Left ventricle myocardium inferior (tissue), 1 donor: ENCODE results near the gene FNDC7. TPM values are rescaled to one million over a fixed set of nuclear protein-coding genes. Genes with fewer than 3 reads are reported as not detected.
"Not testable (repeated sequence)": the region's sequence is repeated elsewhere in the genome, so short reads cannot be mapped to it uniquely, and the experiment has no call there.

Experiments
- DNase-seq: peaks from one replicate; pipeline ENCODE4 v3.0.0-alpha.2; 2020
- H3K27ac ChIP-seq: fragments of 200-600 bp; replicated peaks from 2 replicates; pipeline ENCODE4 v1.8.0; 2021
- H3K27me3 ChIP-seq: fragments of 200-600 bp; 2 replicates; pipeline ENCODE4 v1.8.0; 2021; ENCODE audit warnings: low read depth
- H3K36me3 ChIP-seq: fragments of 200-600 bp; 2 replicates; pipeline ENCODE4 v1.8.0; 2021
- H3K4me1 ChIP-seq: fragments of 200-600 bp; 2 replicates; pipeline ENCODE4 v1.8.0; 2021
- H3K4me3 ChIP-seq: fragments of 200-600 bp; 2 replicates; pipeline ENCODE4 v1.8.0; 2021; ENCODE audit warnings: mild to moderate bottlenecking, moderate library complexity
- H3K9me3 ChIP-seq: fragments of 200-600 bp; replicated peaks from 2 replicates; pipeline ENCODE4 v1.8.0; 2021
- CTCF ChIP-seq: fragments of 200-600 bp; IDR thresholded peaks from 2 replicates; pipeline ENCODE4 v1.8.0; 2021; ENCODE audit warnings: antibody characterized with exemption, mild to moderate bottlenecking, borderline replicate concordance
- intact Hi-C: fragments of 100-400 bp; cut with micrococcal nuclease; formaldehyde crosslinking; loops from one replicate; pipeline ENCODE4 v1.11.0; 2022
- long read RNA-seq: library from polyadenylated mRNA; unstranded; transcript quantifications from one replicate; pipeline ENCODE4 v2.0.0, GENCODE V29; 2021
- total RNA-seq: library from RNA; stranded (reverse); fragmentation: NEBNext Ultra II Directional; extraction: Animal tissue kit (Norgen Biotek cat#: 25700); gene quantifications from one replicate; pipeline ENCODE4 v1.2.1, GENCODE V29; 2021
- donor health status: DM: no; HTN: yes; CAD: no; lungs with severe emphysema.

Gene FNDC7
- total RNA-seq, result not detected
- long read RNA-seq, result 0 reads

- Histone ChIP-seq H3K27ac (no peak within 1 kb of the TSS), H3K4me3 (no peak within 1 kb of the TSS), H3K4me1 (no peaks in the 10 kb centered on the region), H3K36me3 (no peaks in the 10 kb centered on the region), H3K27me3 (peaks cover 19% of the 10 kb centered on the region), H3K9me3 (no peaks in the 10 kb centered on the region)
- no peak for TF ChIP-seq CTCF
- no peak for DNase-seq
- intact Hi-C loops, result no loop called here
Measured at GRCh38 chr1:108712606-108713150, at the start of gene FNDC7. Gene FNDC7, plus strand, starts transcription at chr1:108712908. Its CDS starts 26 bp downstream, at chr1:108712934.

DNA sequence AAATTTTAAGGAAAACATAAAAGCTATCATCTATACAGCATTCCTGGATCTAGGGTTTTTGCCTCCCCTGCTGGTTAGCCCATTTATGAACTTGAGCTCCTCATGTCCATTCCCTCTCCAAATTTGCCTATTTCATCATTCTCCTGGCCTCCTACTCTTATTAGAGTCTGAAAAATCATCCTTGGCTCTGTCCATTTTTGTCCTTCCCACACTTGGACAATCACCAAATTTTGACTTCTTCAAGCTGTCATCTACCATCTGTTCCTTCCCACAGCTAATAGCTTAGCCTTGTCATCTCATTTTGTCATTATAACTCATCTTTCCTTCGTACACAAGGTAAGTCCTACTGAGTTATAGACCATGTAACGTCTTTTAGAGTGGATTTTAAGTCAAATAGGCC is 49.6 kb upstream of the FNDC7 start:
- Histone ChIP-seq H3K36me3 (no peaks in the 10 kb centered on the region), H3K4me1 (peaks cover 6% of the 10 kb centered on the region), H3K27me3 (no peaks in the 10 kb centered on the region), H3K27ac (no peak overlapping the region), H3K4me3 (no peak overlapping the region), H3K9me3 (no peaks in the 10 kb centered on the region)
- intact Hi-C loops, result no loop called here
- TF ChIP-seq CTCF, result no peak
- DNase-seq, result no peak

DNA sequence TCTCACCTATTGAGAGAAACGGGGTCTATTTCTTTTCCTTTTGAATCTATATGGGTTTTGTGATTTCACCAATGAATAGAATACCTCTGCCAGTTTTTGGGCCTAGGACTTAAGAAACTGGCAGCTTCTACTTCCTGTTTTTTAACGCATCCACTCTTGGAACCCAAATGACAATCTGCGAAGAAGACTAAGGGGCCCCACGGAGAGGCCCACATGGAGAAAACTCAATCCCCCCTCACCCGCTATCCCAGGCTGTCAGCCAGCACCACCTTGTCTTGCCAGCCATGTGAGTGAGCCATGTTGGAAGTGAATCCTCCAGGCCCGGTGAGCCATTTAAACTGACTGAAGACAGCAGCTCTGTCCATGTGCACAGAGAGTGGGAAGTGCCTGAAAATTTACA is 48.2 kb upstream of the FNDC7 start:
- Histone ChIP-seq H3K27ac (no peak overlapping the region), H3K4me3 (no peak overlapping the region), H3K36me3 (no peaks in the 10 kb centered on the region), H3K27me3 (no peaks in the 10 kb centered on the region), H3K9me3 (no peaks in the 10 kb centered on the region), H3K4me1 (peaks cover 6% of the 10 kb centered on the region)
- no peak for TF ChIP-seq CTCF
- intact Hi-C loops, result no loop called here
- DNase-seq, result no peak

GRCh38 chr1:108665067-108665466 is 47.6 kb upstream of the FNDC7 start:
- TF ChIP-seq CTCF, result no peak
- Histone ChIP-seq H3K36me3 (no peaks in the 10 kb centered on the region), H3K4me1 (peaks cover 6% of the 10 kb centered on the region), H3K4me3 (no peak overlapping the region), H3K9me3 (no peaks in the 10 kb centered on the region), H3K27ac (no peak overlapping the region), H3K27me3 (peaks cover 3% of the 10 kb centered on the region)
- DNase-seq, result no peak
- intact Hi-C loops, result no loop called here

DNA sequence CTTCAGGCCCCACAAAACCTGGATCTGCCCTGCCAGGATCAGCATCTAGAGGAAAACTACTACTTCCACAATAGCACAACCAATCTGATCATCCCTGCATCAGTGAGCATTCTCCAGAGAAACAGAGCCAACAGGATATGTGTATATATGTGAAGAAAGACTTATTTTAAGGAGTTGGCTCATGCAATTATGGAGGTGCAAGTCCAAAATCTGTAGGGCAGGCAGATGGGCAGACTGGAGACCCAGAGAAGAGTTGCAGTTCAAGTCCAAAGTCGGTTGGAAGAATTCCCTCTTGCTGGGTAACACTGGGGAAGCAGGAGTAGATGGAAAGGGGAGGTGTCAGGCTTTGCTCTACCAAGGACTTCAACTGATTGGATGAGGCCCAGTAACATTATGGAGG is 46.9 kb upstream of the FNDC7 start:
- intact Hi-C loops, result no loop called here
- no peaks in the 10 kb centered on the region for H3K36me3 ChIP-seq
- peaks cover 4% of the 10 kb centered on the region for H3K27me3 ChIP-seq
- no peak overlapping the region for H3K27ac ChIP-seq
- no peaks in the 10 kb centered on the region for H3K9me3 ChIP-seq
- no peak for TF ChIP-seq CTCF
- peaks cover 6% of the 10 kb centered on the region for H3K4me1 ChIP-seq
- H3K4me3 ChIP-seq, result no peak overlapping the region
- no peak for DNase-seq

DNA sequence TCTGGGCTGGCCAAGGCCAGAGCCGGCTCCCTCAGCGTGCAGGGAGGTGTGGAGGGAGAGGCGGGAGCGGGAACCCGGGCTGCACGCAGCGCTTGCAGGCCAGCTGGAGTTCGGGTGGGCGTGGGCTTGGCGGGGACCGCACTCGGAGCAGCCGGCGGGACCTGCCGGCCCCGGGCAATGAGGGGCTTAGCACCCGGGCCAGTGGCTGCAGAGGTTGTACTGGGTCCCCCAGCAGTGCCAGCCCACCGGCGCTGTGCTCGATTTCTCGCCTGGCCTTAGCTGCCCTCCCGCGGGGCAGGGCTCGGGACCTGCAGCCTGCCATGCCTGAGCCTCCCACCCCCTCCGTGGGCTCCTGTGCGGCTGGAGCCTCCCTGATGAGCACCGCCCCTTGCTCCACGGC is 45.3 kb upstream of the FNDC7 start:
- H3K27me3 ChIP-seq, result peaks cover 11% of the 10 kb centered on the region
- DNase-seq, H3K36me3 ChIP-seq, intact Hi-C loops, H3K27ac ChIP-seq, H3K4me3 ChIP-seq, H3K4me1 ChIP-seq, H3K9me3 ChIP-seq: not testable (repeated sequence)
